ENCODE measurements around the gene DNHD1.

DNA sequence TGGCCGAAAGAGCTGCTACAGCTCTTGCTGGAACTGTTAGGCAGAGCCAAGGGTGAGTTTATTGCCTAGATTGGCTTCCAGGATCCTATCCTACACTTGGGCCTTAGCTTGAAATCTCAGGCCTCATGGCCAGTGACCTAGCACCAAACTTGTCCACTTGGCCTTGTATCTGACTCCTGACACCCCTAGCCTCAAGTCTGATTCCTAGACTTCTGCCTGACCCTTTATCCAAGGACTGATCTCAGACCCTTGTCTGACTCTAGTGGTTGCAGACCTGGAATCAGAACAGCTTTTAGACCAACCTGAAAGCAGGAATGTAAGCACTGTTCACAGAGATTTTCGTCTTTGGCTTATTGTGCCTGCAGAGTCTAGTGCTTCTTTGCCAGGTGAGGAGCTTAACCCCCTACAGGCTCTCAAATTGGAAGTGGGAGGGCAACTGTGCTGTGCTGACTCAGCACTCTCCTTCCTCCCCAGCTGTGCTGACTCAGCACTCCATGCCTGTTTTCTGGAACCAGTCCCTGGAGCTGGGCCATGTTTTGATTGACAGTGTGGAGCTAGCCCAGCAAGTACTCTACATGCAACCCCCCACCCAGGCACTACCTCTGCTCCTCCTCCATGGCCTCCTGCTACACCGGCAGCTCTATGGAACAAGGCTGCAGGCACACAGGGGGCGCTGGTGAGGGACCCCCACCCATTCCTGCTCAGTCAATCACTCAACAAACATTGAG, 71.3 kb downstream of the DNHD1 start:
- TF ChIP-seq SIN3A (IDR thresholded peaks at IDR 0.05; ENCODE audit: borderline replicate concordance, insufficient read depth, low read depth, low read length) (no peak), CTCF (IDR thresholded peaks at IDR 0.05) (no peak), POLR2AphosphoS5 (IDR thresholded peaks at IDR 0.05; ENCODE audit: low read depth, low read length) (no peak)
- TF ChIP-seq, protein P1, sequence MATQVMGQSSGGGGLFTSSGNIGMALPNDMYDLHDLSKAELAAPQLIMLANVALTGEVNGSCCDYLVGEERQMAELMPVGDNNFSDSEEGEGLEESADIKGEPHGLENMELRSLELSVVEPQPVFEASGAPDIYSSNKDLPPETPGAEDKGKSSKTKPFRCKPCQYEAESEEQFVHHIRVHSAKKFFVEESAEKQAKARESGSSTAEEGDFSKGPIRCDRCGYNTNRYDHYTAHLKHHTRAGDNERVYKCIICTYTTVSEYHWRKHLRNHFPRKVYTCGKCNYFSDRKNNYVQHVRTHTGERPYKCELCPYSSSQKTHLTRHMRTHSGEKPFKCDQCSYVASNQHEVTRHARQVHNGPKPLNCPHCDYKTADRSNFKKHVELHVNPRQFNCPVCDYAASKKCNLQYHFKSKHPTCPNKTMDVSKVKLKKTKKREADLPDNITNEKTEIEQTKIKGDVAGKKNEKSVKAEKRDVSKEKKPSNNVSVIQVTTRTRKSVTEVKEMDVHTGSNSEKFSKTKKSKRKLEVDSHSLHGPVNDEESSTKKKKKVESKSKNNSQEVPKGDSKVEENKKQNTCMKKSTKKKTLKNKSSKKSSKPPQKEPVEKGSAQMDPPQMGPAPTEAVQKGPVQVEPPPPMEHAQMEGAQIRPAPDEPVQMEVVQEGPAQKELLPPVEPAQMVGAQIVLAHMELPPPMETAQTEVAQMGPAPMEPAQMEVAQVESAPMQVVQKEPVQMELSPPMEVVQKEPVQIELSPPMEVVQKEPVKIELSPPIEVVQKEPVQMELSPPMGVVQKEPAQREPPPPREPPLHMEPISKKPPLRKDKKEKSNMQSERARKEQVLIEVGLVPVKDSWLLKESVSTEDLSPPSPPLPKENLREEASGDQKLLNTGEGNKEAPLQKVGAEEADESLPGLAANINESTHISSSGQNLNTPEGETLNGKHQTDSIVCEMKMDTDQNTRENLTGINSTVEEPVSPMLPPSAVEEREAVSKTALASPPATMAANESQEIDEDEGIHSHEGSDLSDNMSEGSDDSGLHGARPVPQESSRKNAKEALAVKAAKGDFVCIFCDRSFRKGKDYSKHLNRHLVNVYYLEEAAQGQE (IDR thresholded peaks at IDR 0.05; ENCODE audit: insufficient read depth in 1 of 2, low read depth in 2 of 2, low read length in 1 of 2), result no peak

Measured in Panc1 (cell line).